ENCODE results near the gene GUCY1B1.

GUCY1B1 gene

DNA sequence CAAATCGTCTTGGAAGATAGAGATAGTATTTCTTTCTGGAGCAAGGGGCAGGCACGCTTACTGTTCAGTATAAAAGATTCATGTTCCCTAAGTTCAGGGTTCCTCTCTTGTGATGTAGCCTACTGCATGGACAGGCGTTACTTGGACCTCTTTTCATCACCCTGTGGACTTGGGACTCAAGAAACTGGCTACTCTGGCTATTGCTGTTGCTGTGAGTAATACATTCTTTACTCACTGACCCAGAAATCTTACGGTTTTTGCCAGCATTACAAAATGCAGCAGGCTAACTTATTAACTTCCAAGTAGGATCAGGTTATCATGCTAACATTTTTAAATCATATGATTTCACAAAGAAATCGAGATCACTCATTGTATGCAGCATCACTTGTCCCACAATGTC is 12.8 kb upstream of the GUCY1B1 start:
- H3K36me3 ChIP-seq (ENCODE audit: control insufficient read depth, insufficient read depth, low read length): no peaks in the 10 kb centered on the region
- H2AFZ ChIP-seq: no peak overlapping the region
- peak overlapping the region; percentile 85 for H3K27ac ChIP-seq
- TF ChIP-seq, protein P1, sequence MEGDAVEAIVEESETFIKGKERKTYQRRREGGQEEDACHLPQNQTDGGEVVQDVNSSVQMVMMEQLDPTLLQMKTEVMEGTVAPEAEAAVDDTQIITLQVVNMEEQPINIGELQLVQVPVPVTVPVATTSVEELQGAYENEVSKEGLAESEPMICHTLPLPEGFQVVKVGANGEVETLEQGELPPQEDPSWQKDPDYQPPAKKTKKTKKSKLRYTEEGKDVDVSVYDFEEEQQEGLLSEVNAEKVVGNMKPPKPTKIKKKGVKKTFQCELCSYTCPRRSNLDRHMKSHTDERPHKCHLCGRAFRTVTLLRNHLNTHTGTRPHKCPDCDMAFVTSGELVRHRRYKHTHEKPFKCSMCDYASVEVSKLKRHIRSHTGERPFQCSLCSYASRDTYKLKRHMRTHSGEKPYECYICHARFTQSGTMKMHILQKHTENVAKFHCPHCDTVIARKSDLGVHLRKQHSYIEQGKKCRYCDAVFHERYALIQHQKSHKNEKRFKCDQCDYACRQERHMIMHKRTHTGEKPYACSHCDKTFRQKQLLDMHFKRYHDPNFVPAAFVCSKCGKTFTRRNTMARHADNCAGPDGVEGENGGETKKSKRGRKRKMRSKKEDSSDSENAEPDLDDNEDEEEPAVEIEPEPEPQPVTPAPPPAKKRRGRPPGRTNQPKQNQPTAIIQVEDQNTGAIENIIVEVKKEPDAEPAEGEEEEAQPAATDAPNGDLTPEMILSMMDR (IDR thresholded peaks at IDR 0.05): no peak
- H3K4me2 ChIP-seq (ENCODE audit: low read length): no peak overlapping the region
- H3K9me3 ChIP-seq (ENCODE audit: control insufficient read depth, low read length): no peaks in the 10 kb centered on the region
- H3K9ac ChIP-seq: no peak overlapping the region
- no peak overlapping the region for H3K4me3 ChIP-seq (ENCODE audit: low read depth, low read length)
- no peaks in the 10 kb centered on the region for H3K27me3 ChIP-seq (ENCODE audit: control insufficient read depth, insufficient read depth, low read length)
- peaks cover 47% of the 10 kb centered on the region for H3K4me1 ChIP-seq
- no peaks in the 10 kb centered on the region for H3K79me2 ChIP-seq

DNA sequence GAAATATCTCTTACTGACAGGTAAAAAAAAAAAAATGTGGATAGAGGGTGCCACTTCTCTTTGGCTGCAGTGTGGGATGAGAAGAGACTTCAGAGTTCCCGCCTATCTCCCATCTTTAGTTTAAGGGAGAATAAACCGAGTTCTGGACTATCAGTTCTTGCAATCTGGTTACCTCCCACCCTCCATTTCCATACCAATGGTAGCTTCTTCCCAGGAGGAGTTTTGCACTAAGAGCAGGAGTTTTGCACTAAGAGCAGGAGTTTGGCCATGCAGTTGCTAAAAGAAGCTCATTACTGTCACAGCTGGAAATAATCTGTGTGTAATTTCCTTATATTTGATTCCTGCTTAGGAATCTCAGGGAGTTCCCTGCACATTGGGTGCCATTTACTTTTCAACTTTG is 10.8 kb upstream of the GUCY1B1 start:
- Histone ChIP-seq H3K27me3 (ENCODE audit: control insufficient read depth, insufficient read depth, low read length) (no peaks in the 10 kb centered on the region), H3K4me2 (ENCODE audit: low read length) (no peak overlapping the region), H3K79me2 (no peaks in the 10 kb centered on the region), H3K4me1 (peaks cover 47% of the 10 kb centered on the region), H3K4me3 (ENCODE audit: low read depth, low read length) (no peak overlapping the region), H3K27ac (no peak overlapping the region), H3K36me3 (ENCODE audit: control insufficient read depth, insufficient read depth, low read length) (no peaks in the 10 kb centered on the region), H3K9me3 (ENCODE audit: control insufficient read depth, low read length) (no peaks in the 10 kb centered on the region), H3K9ac (no peak overlapping the region), H2AFZ (no peak overlapping the region)
- TF ChIP-seq, protein P1 (IDR thresholded peaks at IDR 0.05): no peak

DNA sequence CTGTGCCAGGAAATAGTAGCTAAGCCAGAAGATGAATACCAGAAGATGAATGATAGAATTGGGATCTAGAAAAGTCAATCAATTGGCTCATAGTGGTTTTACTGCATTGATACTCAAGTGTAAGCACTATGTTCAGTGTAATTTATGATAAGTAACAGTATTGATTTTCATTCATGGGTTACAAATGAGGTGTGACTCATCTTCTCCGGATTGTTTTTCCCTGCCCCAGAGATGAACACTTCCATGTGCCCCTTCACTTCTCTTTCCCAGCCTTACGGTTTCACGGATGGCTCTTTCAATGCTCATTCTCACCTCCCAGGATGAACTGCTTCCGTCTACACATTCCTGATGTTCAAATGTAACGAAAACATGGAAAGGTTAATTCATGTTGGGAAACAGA is 9.8 kb upstream of the GUCY1B1 start:
- Histone ChIP-seq H3K36me3 (ENCODE audit: control insufficient read depth, insufficient read depth, low read length) (no peaks in the 10 kb centered on the region), H2AFZ (no peak overlapping the region), H3K9me3 (ENCODE audit: control insufficient read depth, low read length) (no peaks in the 10 kb centered on the region), H3K9ac (no peak overlapping the region), H3K79me2 (no peaks in the 10 kb centered on the region), H3K27ac (no peak overlapping the region), H3K4me3 (ENCODE audit: low read depth, low read length) (no peak overlapping the region), H3K27me3 (ENCODE audit: control insufficient read depth, insufficient read depth, low read length) (no peaks in the 10 kb centered on the region), H3K4me1 (peaks cover 39% of the 10 kb centered on the region), H3K4me2 (ENCODE audit: low read length) (no peak overlapping the region)
- TF ChIP-seq, protein P1 (IDR thresholded peaks at IDR 0.05): no peak

DNA sequence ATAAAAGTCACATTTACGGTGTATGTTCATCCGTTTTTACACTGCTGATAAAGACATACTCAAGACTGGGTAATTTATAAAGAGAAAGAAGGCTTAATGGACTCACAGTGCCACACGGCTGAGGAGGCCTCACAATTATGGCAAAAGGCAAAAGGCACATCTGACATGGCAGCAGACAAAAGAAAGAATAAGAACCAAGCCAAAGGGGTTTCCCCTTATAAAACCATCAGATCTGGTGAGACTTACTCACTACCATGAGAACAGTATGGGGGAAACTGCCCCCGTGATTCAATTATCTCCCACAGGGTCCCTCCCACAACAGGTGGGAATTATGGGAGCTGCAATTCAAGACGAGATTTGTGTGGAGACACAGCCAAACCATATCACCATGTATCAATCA is 7.3 kb upstream of the GUCY1B1 start:
- Histone ChIP-seq H3K79me2 (no peaks in the 10 kb centered on the region), H3K27me3 (ENCODE audit: control insufficient read depth, insufficient read depth, low read length) (no peaks in the 10 kb centered on the region), H3K4me1 (peaks cover 14% of the 10 kb centered on the region), H3K4me2 (ENCODE audit: low read length) (no peak overlapping the region), H3K27ac (no peak overlapping the region), H3K36me3 (ENCODE audit: control insufficient read depth, insufficient read depth, low read length) (no peaks in the 10 kb centered on the region), H3K9me3 (ENCODE audit: control insufficient read depth, low read length) (no peaks in the 10 kb centered on the region), H2AFZ (peak overlapping the region; percentile 38), H3K4me3 (ENCODE audit: low read depth, low read length) (no peak overlapping the region), H3K9ac (no peak overlapping the region)
- TF ChIP-seq, protein P1 (IDR thresholded peaks at IDR 0.05): no peak

DNA sequence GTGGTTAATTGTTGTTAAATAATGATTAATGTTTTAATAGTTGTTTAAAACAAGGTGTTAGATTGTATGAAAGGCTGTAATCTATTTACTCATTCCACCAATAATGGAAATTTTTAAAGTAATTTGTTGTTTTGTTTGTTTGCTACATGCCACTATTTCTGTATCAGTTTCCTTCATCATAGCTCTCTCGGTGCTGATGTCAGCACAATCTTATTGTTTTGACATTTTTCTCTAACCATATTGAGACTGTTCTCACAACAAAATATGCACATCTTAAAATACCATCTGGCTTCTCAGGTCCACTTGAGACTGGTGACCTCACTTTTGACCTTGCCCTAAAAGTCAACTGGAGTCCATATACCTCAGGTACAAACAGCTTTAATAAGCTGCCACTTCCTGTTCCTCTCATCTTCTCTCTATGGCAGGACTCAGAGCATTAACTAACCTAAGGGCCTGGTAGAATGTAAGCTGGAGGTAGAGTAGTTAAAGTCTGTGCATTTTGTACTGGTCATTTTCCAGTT is 1.0 kb upstream of the GUCY1B1 start:
- no peak overlapping the region for H3K4me3 ChIP-seq (ENCODE audit: low read depth, low read length)
- no peaks in the 10 kb centered on the region for H3K9me3 ChIP-seq (ENCODE audit: control insufficient read depth, low read length)
- no peaks in the 10 kb centered on the region for H3K36me3 ChIP-seq (ENCODE audit: control insufficient read depth, insufficient read depth, low read length)
- TF ChIP-seq, protein P1 (IDR thresholded peaks at IDR 0.05): no peak
- no peaks in the 10 kb centered on the region for H3K27me3 ChIP-seq (ENCODE audit: control insufficient read depth, insufficient read depth, low read length)
- H2AFZ ChIP-seq: peak overlapping the region; percentile 81
- no peaks in the 10 kb centered on the region for H3K79me2 ChIP-seq
- peak overlapping the region; percentile 98 for H3K27ac ChIP-seq
- no peak overlapping the region for H3K9ac ChIP-seq
- peaks cover 6% of the 10 kb centered on the region for H3K4me1 ChIP-seq
- no peak overlapping the region for H3K4me2 ChIP-seq (ENCODE audit: low read length)

All from parathyroid adenoma (tissue), 2 donors.